Activated naive CD4-positive, alpha-beta T cell treated with anti-CD3 and anti-CD28 coated beads for 36 hours (primary cell): ENCODE data around the gene FMO4. TPM values are rescaled to one million over a fixed set of nuclear protein-coding genes. Genes with fewer than 3 reads are reported as not detected.
"Not testable (repeated sequence)": the region's sequence is repeated elsewhere in the genome, so short reads cannot be mapped to it uniquely, and the experiment has no call there.

Source experiments
- CTCF ChIA-PET: fragments of 350-600 bp; sonication (Branson Sonifier 250); formaldehyde crosslinking; loops from one replicate; lab custom pipeline; 2021; ENCODE audit warnings: antibody characterized with exemption; lab: Charles Lee
- DNase-seq: peaks from one replicate; pipeline ENCODE4 v3.0.0-alpha.2; 2020
- H3K27ac Mint-ChIP-seq: one replicate; pipeline ENCODE4 v1.8.0; 2021; ENCODE audit warnings: mild to moderate bottlenecking, mixed read lengths
- H3K27me3 Mint-ChIP-seq: one replicate; pipeline ENCODE4 v1.8.0; 2021; ENCODE audit warnings: low read depth, mixed read lengths
- H3K36me3 Mint-ChIP-seq: one replicate; pipeline ENCODE4 v1.8.0; 2021; ENCODE audit warnings: low read depth, mixed read lengths
- H3K4me1 Mint-ChIP-seq: one replicate; pipeline ENCODE4 v1.8.0; 2021; ENCODE audit warnings: low read depth, mixed read lengths
- H3K4me3 Mint-ChIP-seq: one replicate; pipeline ENCODE4 v1.8.0; 2021; ENCODE audit warnings: mild to moderate bottlenecking, moderate library complexity, mixed read lengths
- H3K9me3 Mint-ChIP-seq: one replicate; pipeline ENCODE4 v1.8.0; 2021; ENCODE audit warnings: mixed read lengths
- intact Hi-C: fragments of 100-400 bp; cut with micrococcal nuclease; formaldehyde crosslinking; loops from one replicate; pipeline ENCODE4 v1.15.1; 2023
- total RNA-seq, 2 experiments: library from RNA; stranded (reverse); gene quantifications; one replicate each; pipeline ENCODE4 v1.2.3, GENCODE V29; 2021

FMO4 gene
- total RNA-seq, 2 experiments from 2014 or later = 2.0 to 2.1 TPM

GRCh38 chr1:171366816-171367215, 52.8 kb downstream of the FMO4 start:
- Mint-ChIP-seq H3K4me3 (no peak overlapping the region), H3K27ac (no peak overlapping the region), H3K4me1 (no peaks in the 10 kb centered on the region), H3K36me3 (no peaks in the 10 kb centered on the region), H3K9me3 (peaks cover 17% of the 10 kb centered on the region), H3K27me3 (peaks cover 13% of the 10 kb centered on the region)
- DNase-seq = no peak
- intact Hi-C loops = no loop called here
- CTCF ChIA-PET = no interaction called here

DNA sequence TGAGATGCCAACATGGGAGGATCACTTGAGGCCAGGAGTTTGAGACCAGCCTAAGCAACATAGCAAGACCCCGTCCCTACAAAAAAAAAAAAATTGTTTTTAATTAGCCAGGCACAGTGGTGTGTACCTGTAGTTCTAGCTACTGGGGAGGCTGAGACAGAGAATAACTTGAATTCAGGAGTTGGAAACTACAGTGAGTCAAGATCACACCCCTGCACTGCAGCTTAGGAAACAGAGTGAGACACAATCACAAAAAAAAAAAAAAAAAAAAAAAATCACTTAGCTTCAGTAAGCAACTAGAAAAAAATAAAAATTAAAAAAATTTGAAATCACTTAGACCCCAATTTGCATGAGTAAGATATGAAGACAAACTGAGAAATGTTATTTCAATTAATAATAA, 53.5 kb downstream of the FMO4 start:
- CTCF ChIA-PET = no interaction called here
- Mint-ChIP-seq H3K36me3 (no peaks in the 10 kb centered on the region), H3K4me3 (no peak overlapping the region), H3K4me1 (no peaks in the 10 kb centered on the region), H3K27me3 (peaks cover 10% of the 10 kb centered on the region), H3K9me3 (peaks cover 10% of the 10 kb centered on the region), H3K27ac (no peak overlapping the region)
- intact Hi-C loops = no loop called here
- DNase-seq = no peak

GRCh38 chr1:171372418-171373084, 58.6 kb downstream of the FMO4 start:
- Mint-ChIP-seq H3K27me3 (peaks cover 5% of the 10 kb centered on the region), H3K4me3 (no peak overlapping the region), H3K9me3 (peaks cover 3% of the 10 kb centered on the region), H3K36me3 (no peaks in the 10 kb centered on the region), H3K27ac (no peak overlapping the region), H3K4me1 (no peaks in the 10 kb centered on the region)
- intact Hi-C loops = no loop called here
- no peak for DNase-seq
- CTCF ChIA-PET = no interaction called here

DNA sequence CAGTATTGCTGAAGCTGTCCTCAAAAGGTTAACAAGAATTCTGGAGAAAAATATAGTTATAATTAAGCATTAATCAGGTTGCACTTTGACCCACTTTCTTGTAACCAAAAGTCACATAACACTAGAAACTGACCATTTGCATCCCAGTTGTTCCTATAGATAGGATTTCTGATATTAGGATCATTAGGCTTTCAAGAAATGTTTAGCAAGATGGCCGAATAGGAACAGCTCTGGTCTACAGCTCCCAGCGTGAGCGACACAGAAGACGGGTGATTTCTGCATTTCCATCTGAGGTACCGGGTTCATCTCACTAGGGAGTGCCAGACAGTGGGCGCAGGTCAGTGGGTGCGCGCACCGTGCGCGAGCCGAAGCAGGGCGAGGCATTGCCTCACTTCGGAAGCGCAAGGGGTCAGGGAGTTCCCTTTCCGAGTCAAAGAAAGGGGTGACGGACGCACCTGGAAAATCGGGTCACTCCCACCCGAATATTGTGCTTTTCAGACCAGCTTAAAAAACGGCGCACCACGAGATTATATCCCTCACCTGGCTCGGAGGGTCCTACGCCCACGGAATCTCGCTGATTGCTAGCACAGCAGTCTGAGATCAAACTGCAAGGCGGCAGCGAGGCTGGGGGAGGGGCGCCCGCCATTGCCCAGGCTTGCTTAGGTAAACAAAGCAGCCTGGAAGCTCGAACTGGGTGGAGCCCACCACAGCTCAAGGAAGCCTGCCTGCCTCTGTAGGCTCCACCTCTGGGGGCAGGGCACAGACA, 59.6 kb downstream of the FMO4 start:
- H3K4me1 Mint-ChIP-seq, H3K9me3 Mint-ChIP-seq, intact Hi-C loops, CTCF ChIA-PET, H3K36me3 Mint-ChIP-seq, H3K27ac Mint-ChIP-seq, DNase-seq, H3K27me3 Mint-ChIP-seq, H3K4me3 Mint-ChIP-seq: not testable (repeated sequence)

DNA sequence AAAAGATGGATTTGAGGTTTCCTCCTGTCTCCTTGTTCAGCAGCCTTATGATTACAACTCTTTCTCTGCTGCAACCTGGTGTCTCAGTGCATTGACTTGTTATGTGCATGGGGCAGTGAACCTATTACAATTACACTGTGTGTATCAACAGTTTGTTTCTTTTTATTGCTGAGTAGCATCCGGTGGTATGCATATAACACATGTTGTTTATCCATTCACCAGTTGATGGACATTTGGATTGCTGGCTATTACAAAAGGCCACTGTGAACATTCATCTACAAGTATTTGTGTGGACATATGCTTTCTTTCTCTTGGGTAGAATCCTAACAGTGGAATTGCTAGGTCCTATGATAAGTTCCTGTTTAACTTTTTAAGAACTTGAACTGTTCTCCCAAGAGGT, 65.9 kb downstream of the FMO4 start:
- intact Hi-C loops = loop anchor here (10.0 kb wide), 1 partner anchor 65 kb away; no protein-coding TSS in a partner anchor
- CTCF ChIA-PET = no interaction called here
- Mint-ChIP-seq H3K4me3 (no peak overlapping the region), H3K4me1 (no peaks in the 10 kb centered on the region), H3K9me3 (peaks cover 2% of the 10 kb centered on the region), H3K27ac (no peak overlapping the region), H3K36me3 (no peaks in the 10 kb centered on the region), H3K27me3 (peaks cover 4% of the 10 kb centered on the region)
- no peak for DNase-seq

GRCh38 chr1:171381866-171382210, 67.9 kb downstream of the FMO4 start:
- DNase-seq = no peak
- Mint-ChIP-seq H3K4me1 (no peaks in the 10 kb centered on the region), H3K9me3 (no peaks in the 10 kb centered on the region), H3K36me3 (no peaks in the 10 kb centered on the region), H3K27ac (no peak overlapping the region), H3K27me3 (peaks cover 2% of the 10 kb centered on the region), H3K4me3 (no peak overlapping the region)
- CTCF ChIA-PET = interaction anchor here (0.5 to 0.6 kb wide), 2 partner anchors 60 to 334 kb away, joined by 3 read pairs; no protein-coding TSS in a partner anchor
- intact Hi-C loops = loop anchor here (10.0 kb wide), 1 partner anchor 63 kb away; no protein-coding TSS in a partner anchor

DNA sequence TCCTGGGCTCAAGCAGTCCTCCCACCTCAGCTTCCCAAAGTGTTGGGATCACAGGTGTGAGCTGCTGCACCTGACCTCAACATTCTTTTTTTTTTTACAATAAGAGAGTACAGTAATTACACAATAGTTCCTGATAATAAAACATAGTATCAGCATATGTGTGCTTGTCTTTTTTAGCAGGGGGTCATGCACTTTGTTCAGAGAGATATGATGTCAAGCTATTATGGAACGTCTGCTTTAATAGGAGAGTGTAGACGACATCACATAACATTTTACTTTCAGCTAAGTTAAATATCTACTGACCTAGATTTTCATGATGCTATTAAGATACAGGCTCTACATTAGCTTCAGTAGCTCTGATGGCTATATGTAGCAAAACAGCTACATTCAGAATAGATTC, 70.5 kb downstream of the FMO4 start:
- H3K4me1 Mint-ChIP-seq = no peaks in the 10 kb centered on the region
- DNase-seq = no peak
- no peaks in the 10 kb centered on the region for H3K36me3 Mint-ChIP-seq
- no peak overlapping the region for H3K4me3 Mint-ChIP-seq
- no peaks in the 10 kb centered on the region for H3K9me3 Mint-ChIP-seq
- CTCF ChIA-PET = no interaction called here
- H3K27me3 Mint-ChIP-seq = peaks cover 2% of the 10 kb centered on the region
- no peak overlapping the region for H3K27ac Mint-ChIP-seq
- intact Hi-C loops = loop anchor here (10.0 kb wide), 1 partner anchor 60 kb away; no protein-coding TSS in a partner anchor

- H3K4me1 Mint-ChIP-seq = no peaks in the 10 kb centered on the region
- DNase-seq = no peak
- H3K36me3 Mint-ChIP-seq = no peaks in the 10 kb centered on the region
- CTCF ChIA-PET = interaction anchor here (0.8 to 1.1 kb wide), 3 partner anchors 11 to 76 kb away, joined by 3 to 5 read pairs (median 3); partner anchors contain the start of gene FMO4
- intact Hi-C loops = loop anchor here (10.0 kb wide), 1 partner anchor 56 kb away; no protein-coding TSS in a partner anchor
- H3K9me3 Mint-ChIP-seq = no peaks in the 10 kb centered on the region
- no peak overlapping the region for H3K4me3 Mint-ChIP-seq
- H3K27me3 Mint-ChIP-seq = peaks cover 3% of the 10 kb centered on the region
- H3K27ac Mint-ChIP-seq = no peak overlapping the region
Observed at GRCh38 chr1:171389171-171389570, 75.2 kb downstream of the FMO4 start.

- H3K4me1 Mint-ChIP-seq, intact Hi-C loops, H3K27me3 Mint-ChIP-seq, H3K27ac Mint-ChIP-seq, H3K4me3 Mint-ChIP-seq, H3K36me3 Mint-ChIP-seq, H3K9me3 Mint-ChIP-seq, DNase-seq, CTCF ChIA-PET: not testable (repeated sequence)
Observed at GRCh38 chr1:171390740-171391139, 76.8 kb downstream of the FMO4 start.

Other genes starting within 250 kb of the FMO4 start
- not detected for gene FMO3, start 223.3 kb upstream of the FMO4 start, total RNA-seq
- not detected for gene FMO2, start 128.9 kb upstream of the FMO4 start, total RNA-seq
- not detected for gene FMO1, start 65.7 kb upstream of the FMO4 start, total RNA-seq
- gene PRRC2C, start 171.3 kb downstream of the FMO4 start, total RNA-seq = 100 to 1,000 TPM; 199 to 206 TPM